B cell (primary cell): Measurements from ENCODE around the gene NR6A1. TPM values are rescaled to one million over a fixed set of nuclear protein-coding genes. Genes with fewer than 3 reads are reported as not detected.

Source experiments
- ATAC-seq: fragments of 200-7000 bp; cut with Tn5 transposase; one replicate; pipeline ENCODE4 v1.10.0; 2021; ENCODE audit warnings: low read depth, mild to moderate bottlenecking, moderate number of reproducible peaks, moderate library complexity
- CTCF ChIA-PET: fragments of 350-600 bp; sonication (Branson Sonifier 250); formaldehyde crosslinking; loops from one replicate; lab custom pipeline; 2021; ENCODE audit warnings: antibody characterized with exemption, inconsistent platforms; lab: Charles Lee
- POLR2A ChIA-PET: fragments of 350-600 bp; sonication (Branson Sonifier 250); formaldehyde crosslinking; loops from one replicate; lab custom pipeline; 2021; ENCODE audit warnings: antibody characterized with exemption; lab: Charles Lee
- DNase-seq: peaks from one replicate; pipeline ENCODE4 v3.0.0; 2013
- H2AFZ ChIP-seq: 2 replicates; pipeline ENCODE4 v1.6.1; 2012; ENCODE audit warnings: mild to moderate bottlenecking, low read depth, low read length; ENCODE audit not compliant: insufficient read depth, poor library complexity, severe bottlenecking
- H3K27ac ChIP-seq, 2 donors: 1 replicate in 1 of 2; 2 replicates in 1 of 2; pipeline ENCODE4 v1.5.1; 2012 to 2013; ENCODE audit warnings: low read length in 2 of 2, mild to moderate bottlenecking in 2 of 2, moderate library complexity in 1 of 2
- H3K27me3 ChIP-seq, 4 experiments: fragments of 200-600 bp in 1 of 4; sonication (generic) in 1 of 4; replicated peaks in 1 of 4; 1 replicate in 2 of 4; 2 replicates in 2 of 4; pipeline versions ENCODE4 v1.6.1 to v1.7.0; 2013 to 2016; ENCODE audit warnings: low read length in 3 of 4, mild to moderate bottlenecking in 2 of 4, mixed read lengths in 1 of 4, moderate library complexity in 1 of 4; ENCODE audit not compliant: insufficient read depth in 4 of 4, control insufficient read depth in 3 of 4; ENCODE audit errors: control extremely low read depth in 1 of 4
- H3K36me3 ChIP-seq, 2 experiments: replicated peaks in 1 of 2; 1 replicate in 1 of 2; 2 replicates in 1 of 2; pipeline versions ENCODE4 v1.6.1 to v1.7.1; 2013; ENCODE audit warnings: low read length in 1 of 2; ENCODE audit not compliant: insufficient read depth in 2 of 2, control insufficient read depth in 1 of 2; ENCODE audit errors: control extremely low read depth in 1 of 2, extremely low read depth in 1 of 2
- H3K4me1 ChIP-seq, 2 donors: fragments of 200-600 bp in 1 of 2; sonication (generic) in 1 of 2; 1 replicate in 1 of 2; 2 replicates in 1 of 2; pipeline versions ENCODE4 v1.5.1 to v1.6.1; 2013 to 2017; ENCODE audit warnings: low read length in 2 of 2; ENCODE audit not compliant: control insufficient read depth in 2 of 2, insufficient read depth in 2 of 2
- H3K4me2 ChIP-seq: replicated peaks from 2 replicates; pipeline ENCODE3; 2012; ENCODE audit warnings: mild to moderate bottlenecking, low read depth, low read length; ENCODE audit not compliant: poor library complexity, severe bottlenecking
- H3K4me3 ChIP-seq, 5 experiments: fragments of 200-600 bp in 1 of 5; sonication (generic) in 1 of 5; 1 replicate in 3 of 5; 2 replicates in 2 of 5; pipeline versions ENCODE4 v1.5.1 to v1.7.0; 2011 to 2016; ENCODE audit warnings: low read length in 4 of 5, mild to moderate bottlenecking in 4 of 5, low read depth in 2 of 5, control low read depth in 1 of 5, moderate library complexity in 1 of 5; ENCODE audit not compliant: insufficient read depth in 1 of 5; ENCODE audit errors: control extremely low read depth in 1 of 5, extremely low read depth in 1 of 5
- H3K79me2 ChIP-seq: fragments of 200-600 bp; sonication (generic); one replicate; pipeline ENCODE4 v1.6.0; 2016; ENCODE audit warnings: low read length; ENCODE audit not compliant: control insufficient read depth, insufficient read depth
- H3K9ac ChIP-seq: fragments of 200-600 bp; sonication (generic); 2 replicates; pipeline ENCODE4 v1.6.1; 2017; ENCODE audit warnings: mild to moderate bottlenecking, low read length, moderate library complexity
- H3K9me3 ChIP-seq, 3 donors: one replicate each; pipeline versions ENCODE4 v1.6.1 to v1.7.1; 2013; ENCODE audit warnings: low read length in 2 of 3; ENCODE audit not compliant: control insufficient read depth in 2 of 3, insufficient read depth in 1 of 3; ENCODE audit errors: control extremely low read depth in 1 of 3
- H4K20me1 ChIP-seq: 2 replicates; pipeline ENCODE4 v1.6.0; 2012; ENCODE audit warnings: mild to moderate bottlenecking, low read length; ENCODE audit not compliant: insufficient read depth, control insufficient read depth, poor library complexity, severe bottlenecking
- H3K27ac Mint-ChIP-seq: one replicate; pipeline ENCODE4 v1.8.0; 2021; ENCODE audit warnings: mixed read lengths
- H3K27me3 Mint-ChIP-seq: one replicate; pipeline ENCODE4 v1.8.0; 2021; ENCODE audit warnings: mixed read lengths
- H3K4me1 Mint-ChIP-seq: one replicate; pipeline ENCODE4 v1.8.0; 2021; ENCODE audit warnings: mixed read lengths
- H3K4me3 Mint-ChIP-seq: one replicate; pipeline ENCODE4 v1.8.0; 2021; ENCODE audit warnings: mixed read lengths
- H3K9me3 Mint-ChIP-seq: one replicate; pipeline ENCODE4 v1.8.0; 2022; ENCODE audit warnings: mixed read lengths; ENCODE audit not compliant: insufficient read depth
- EZH2 ChIP-seq: IDR thresholded peaks from 2 replicates; pipeline ENCODE4 v1.6.1; 2012; ENCODE audit warnings: borderline replicate concordance, low read depth, mild to moderate bottlenecking, moderate library complexity, low read length; ENCODE audit not compliant: insufficient read depth, poor library complexity, severe bottlenecking
- WGBS: methylation state at CpG from one replicate; pipeline ENCODE4 v1.1.5; 2013; ENCODE audit warnings: missing lambda C conversion rate; ENCODE audit not compliant: insufficient coverage; 5-methylcytosine and 5-hydroxymethylcytosine counted together
- intact Hi-C: fragments of 100-400 bp; cut with micrococcal nuclease; formaldehyde crosslinking; loops from one replicate; pipeline ENCODE4 v1.10.0; 2022
- polyA plus RNA-seq: library from polyadenylated mRNA; depleted of rRNA; stranded (reverse); fragments of >200 nt; gene quantifications from 2 replicates; pipeline ENCODE4 v1.2.3, GENCODE V29; 2012
- total RNA-seq, 2 donors: library from RNA; stranded (reverse); fragments of 120-200 nt in 1 of 2; gene quantifications; 1 replicate in 1 of 2; 2 replicates in 1 of 2; pipeline versions ENCODE4 v1.2.3 to v1.2.4, GENCODE V29; 2013 to 2022
- TF ChIP-seq, protein P1 (sequence below): fragments of 200-600 bp; IDR thresholded peaks from one replicate; pipeline ENCODE4 v1.8.0; 2022; ENCODE audit warnings: antibody characterized with exemption, mild to moderate bottlenecking

Gene NR6A1
- total and polyA plus RNA-seq, 2 donors (not counting 1 experiment from before 2014, with no cell fraction given) = 0.09 to 0.67 TPM

DNA sequence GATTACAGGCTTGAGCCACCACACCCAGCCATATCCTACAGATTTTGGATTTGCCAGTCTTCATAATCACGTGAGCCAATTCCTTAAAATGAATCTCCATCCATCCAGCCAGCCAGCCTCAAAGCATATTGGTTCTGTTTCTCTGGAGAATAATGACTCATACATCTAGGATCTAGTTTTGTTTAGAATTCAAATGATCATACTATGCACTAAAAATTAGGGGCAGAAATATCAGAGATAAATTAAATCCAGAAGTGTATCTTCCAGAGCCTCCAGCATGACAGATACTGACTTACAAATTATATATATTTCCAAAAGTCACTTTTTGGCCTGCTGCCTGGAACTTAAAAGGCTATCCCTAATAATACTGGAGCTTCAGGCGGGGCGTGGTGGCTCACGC is 144.8 kb downstream of the NR6A1 start:
- DNase-seq = no peak
- Histone ChIP-seq H3K9ac (no peak overlapping the region), H3K4me1 (no peaks in the 10 kb centered on the region), H3K9me3 (no peaks in the 10 kb centered on the region), H4K20me1 (no peaks in the 10 kb centered on the region), H3K79me2 (no peaks in the 10 kb centered on the region), H3K4me2 (no peak overlapping the region), H2AFZ (no peak overlapping the region), H3K27ac (no peak overlapping the region), H3K4me3 (no peak overlapping the region), H3K36me3 (no peaks in the 10 kb centered on the region), H3K27me3 (no peaks in the 10 kb centered on the region)
- ChIA-PET POLR2A (no interaction called here), CTCF (interaction anchor here (0.6 to 0.8 kb wide), 2 partner anchors 24 to 32 kb away, joined by 3 read pairs; no protein-coding TSS in a partner anchor)
- intact Hi-C loops = no loop called here
- TF ChIP-seq, protein P1, sequence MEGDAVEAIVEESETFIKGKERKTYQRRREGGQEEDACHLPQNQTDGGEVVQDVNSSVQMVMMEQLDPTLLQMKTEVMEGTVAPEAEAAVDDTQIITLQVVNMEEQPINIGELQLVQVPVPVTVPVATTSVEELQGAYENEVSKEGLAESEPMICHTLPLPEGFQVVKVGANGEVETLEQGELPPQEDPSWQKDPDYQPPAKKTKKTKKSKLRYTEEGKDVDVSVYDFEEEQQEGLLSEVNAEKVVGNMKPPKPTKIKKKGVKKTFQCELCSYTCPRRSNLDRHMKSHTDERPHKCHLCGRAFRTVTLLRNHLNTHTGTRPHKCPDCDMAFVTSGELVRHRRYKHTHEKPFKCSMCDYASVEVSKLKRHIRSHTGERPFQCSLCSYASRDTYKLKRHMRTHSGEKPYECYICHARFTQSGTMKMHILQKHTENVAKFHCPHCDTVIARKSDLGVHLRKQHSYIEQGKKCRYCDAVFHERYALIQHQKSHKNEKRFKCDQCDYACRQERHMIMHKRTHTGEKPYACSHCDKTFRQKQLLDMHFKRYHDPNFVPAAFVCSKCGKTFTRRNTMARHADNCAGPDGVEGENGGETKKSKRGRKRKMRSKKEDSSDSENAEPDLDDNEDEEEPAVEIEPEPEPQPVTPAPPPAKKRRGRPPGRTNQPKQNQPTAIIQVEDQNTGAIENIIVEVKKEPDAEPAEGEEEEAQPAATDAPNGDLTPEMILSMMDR = no peak
- TF ChIP-seq EZH2 = no peak
- H3K4me1 Mint-ChIP-seq = no peaks in the 10 kb centered on the region
- H3K4me3 Mint-ChIP-seq = no peak overlapping the region
- no peaks in the 10 kb centered on the region for H3K27me3 Mint-ChIP-seq
- no peaks in the 10 kb centered on the region for H3K9me3 Mint-ChIP-seq
- no peak for ATAC-seq
- 83% methylated on average over 1 of the region's 4 CpGs for WGBS
- H3K27ac Mint-ChIP-seq = no peak overlapping the region

DNA sequence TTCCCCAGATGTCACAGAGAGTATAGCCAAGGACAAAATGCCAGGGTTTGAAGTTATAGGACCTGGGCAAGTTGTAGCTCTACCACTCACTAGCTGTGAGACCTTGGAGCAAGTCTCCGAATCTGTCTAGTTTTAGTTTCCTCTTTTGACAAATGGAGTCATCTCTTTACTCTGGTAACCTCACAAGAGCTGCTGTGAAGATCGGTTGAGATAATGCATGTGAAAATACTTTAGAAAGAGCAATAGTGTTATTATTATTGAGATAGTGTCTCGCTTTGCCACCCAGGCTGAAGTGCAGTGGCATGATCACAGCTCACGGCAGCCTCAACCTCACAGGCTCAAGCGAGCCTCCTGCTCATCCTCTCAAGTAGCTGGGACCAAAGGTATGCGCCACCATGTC is 146.0 kb downstream of the NR6A1 start:
- H3K4me1 ChIP-seq = no peaks in the 10 kb centered on the region
- no peaks in the 10 kb centered on the region for H3K9me3 ChIP-seq
- H3K27me3 Mint-ChIP-seq = no peaks in the 10 kb centered on the region
- H3K79me2 ChIP-seq = no peaks in the 10 kb centered on the region
- no peak for DNase-seq
- H3K4me3 ChIP-seq = no peak overlapping the region
- H3K4me3 Mint-ChIP-seq = no peak overlapping the region
- no peaks in the 10 kb centered on the region for H3K27me3 ChIP-seq
- no peaks in the 10 kb centered on the region for H3K4me1 Mint-ChIP-seq
- ATAC-seq = no peak
- CTCF ChIA-PET = interaction anchor here (0.6 to 4.7 kb wide), 4 partner anchors 9 to 1937 kb away, joined by 3 to 25 read pairs (median 3); no protein-coding TSS in a partner anchor
- no peak overlapping the region for H2AFZ ChIP-seq
- no peaks in the 10 kb centered on the region for H3K36me3 ChIP-seq
- H3K9ac ChIP-seq = no peak overlapping the region
- POLR2A ChIA-PET = no interaction called here
- WGBS = 100% methylated on average over 3 of the region's 6 CpGs
- TF ChIP-seq, protein P1 = no peak
- no peak for TF ChIP-seq EZH2
- no peaks in the 10 kb centered on the region for H3K9me3 Mint-ChIP-seq
- no peak overlapping the region for H3K27ac ChIP-seq
- no peak overlapping the region for H3K27ac Mint-ChIP-seq
- H4K20me1 ChIP-seq = no peaks in the 10 kb centered on the region
- H3K4me2 ChIP-seq = no peak overlapping the region
- intact Hi-C loops = no loop called here
